K562 (cell line): ENCODE measurements around the gene CMTM4.

ENCODE experiments used
- E2F5 ChIP-seq: sonication (generic); formaldehyde crosslinking; IDR thresholded peaks from 2 replicates; pipeline ENCODE4 v1.8.0; 2022; ENCODE audit warnings: mild to moderate bottlenecking, missing genetic modification reagents
- EHMT2 ChIP-seq: fragments of 450-650 bp; IDR thresholded peaks from 2 replicates; pipeline ENCODE4 v1.6.1; 2018; ENCODE audit warnings: antibody characterized with exemption
- ELF1 ChIP-seq: fragments of 200-800 bp; sonication (Bioruptor generic); IDR thresholded peaks from 2 replicates; pipeline ENCODE4 v1.6.1; 2016; ENCODE audit warnings: missing genetic modification characterization, missing compliant biosample characterization
- NCOA2 ChIP-seq, 2 experiments: fragments of 450-650 bp; IDR thresholded peaks; 2 replicates each; pipeline ENCODE4 v1.6.1; 2018; ENCODE audit warnings: mild to moderate bottlenecking in 2 of 2, moderate library complexity in 1 of 2; ENCODE audit not compliant: partially characterized antibody in 2 of 2
- POLR2A ChIP-seq: fragments of 450-650 bp; conservative IDR thresholded peaks from 2 replicates; pipeline ENCODE4 v1.6.1; 2016
- PTBP1 ChIP-seq: fragments of 200-400 bp; formaldehyde crosslinking; IDR thresholded peaks from 2 replicates; pipeline ENCODE4 v1.6.1; 2017; ENCODE audit warnings: low read depth, low read length
- ZBED1 ChIP-seq: IDR thresholded peaks from 2 replicates; pipeline ENCODE4 v1.6.1; 2014
- ZNF143 ChIP-seq: sonication (generic); formaldehyde crosslinking; IDR thresholded peaks from 2 replicates; pipeline ENCODE4 v1.9.0; 2022; ENCODE audit warnings: mild to moderate bottlenecking, missing genetic modification reagents
- ZNF274 ChIP-seq: IDR thresholded peaks from 2 replicates; pipeline ENCODE4 v1.6.1; 2011; ENCODE audit warnings: low read depth, mild to moderate bottlenecking, low read length, moderate library complexity, borderline replicate concordance

GRCh38 chr16:66637806-66638205 lies 58.7 kb downstream of the CMTM4 start:
- TF ChIP-seq NCOA2 (IDR thresholded peaks at IDR 0.05; ENCODE audit: partially characterized antibody in 2 of 2) = no peak
- no peak for TF ChIP-seq ELF1
- no peak for TF ChIP-seq EHMT2
- no peak for TF ChIP-seq ZNF274
- no peak for TF ChIP-seq ZNF143 (CRISPR knock-in tag)
- no peak for TF ChIP-seq E2F5 (CRISPR knock-in tag)
- TF ChIP-seq POLR2A = no peak
- TF ChIP-seq ZBED1 = no peak
- no peak for TF ChIP-seq PTBP1
